A549 (cell line): ENCODE measurements around the gene SIAE.

ENCODE experiments used
- ATOH8 ChIP-seq: fragments of 250-450 bp; sonication (Bioruptor Pico); IDR thresholded peaks from 2 replicates; pipeline ENCODE4 v1.5.0; 2020; ENCODE audit warnings: low read depth, mild to moderate bottlenecking, moderate library complexity
- BCL3 ChIP-seq: fragments of >200 bp; sonication (Bioruptor Twin); formaldehyde crosslinking; IDR thresholded peaks from 3 replicates; pipeline ENCODE4 v1.6.1; 2016
- CHD4 ChIP-seq: fragments of 200-600 bp; sonication (generic); IDR thresholded peaks from 2 replicates; pipeline ENCODE4 v1.6.1; 2016; ENCODE audit warnings: antibody characterized with exemption, mild to moderate bottlenecking, borderline replicate concordance
- CTCF ChIP-seq: fragments of >200 bp; sonication (Bioruptor Twin); formaldehyde crosslinking; IDR thresholded peaks from 3 replicates; pipeline ENCODE4 v1.5.1; 2016
- PBX3 ChIP-seq: IDR thresholded peaks from 2 replicates; pipeline ENCODE4 v1.6.1; 2012
- POLR2A ChIP-seq: IDR thresholded peaks from 2 replicates; pipeline ENCODE4 v1.6.1; 2012; ENCODE audit warnings: mild to moderate bottlenecking, low read length
- SMC3 ChIP-seq: fragments of >200 bp; sonication (Bioruptor Twin); formaldehyde crosslinking; IDR thresholded peaks from 3 replicates; pipeline ENCODE4 v1.6.1; 2018; ENCODE audit warnings: inconsistent platforms

- TF ChIP-seq ATOH8 (no peak), POLR2A (no peak), SMC3 (no peak), CHD4 (no peak), PBX3 (no peak), CTCF (no peak), BCL3 (no peak)
These were observed 19.6 kb upstream of the SIAE start for GRCh38 chr11:124693142-124693541.
